Mesendoderm (in vitro differentiated cells): ENCODE data around the gene C19orf18.

Source experiments
- DNase-seq: peaks from one replicate; pipeline ENCODE4 v3.0.0; 2013
- H2AK5ac ChIP-seq: 2 replicates; pipeline ENCODE4 v1.6.1; 2013; ENCODE audit warnings: low read length, inconsistent platforms
- H2BK120ac ChIP-seq: 2 replicates; pipeline ENCODE4 v1.6.1; 2013; ENCODE audit warnings: low read depth, mild to moderate bottlenecking, low read length, moderate library complexity, mixed read lengths
- H2BK15ac ChIP-seq: replicated peaks from 2 replicates; pipeline ENCODE4 v1.6.1; 2013; ENCODE audit warnings: low read depth, mild to moderate bottlenecking, moderate library complexity
- H2BK5ac ChIP-seq: 2 replicates; pipeline ENCODE4 v1.6.1; 2013; ENCODE audit warnings: low read length, inconsistent platforms
- H3K18ac ChIP-seq: 2 replicates; pipeline ENCODE4 v1.6.1; 2013; ENCODE audit warnings: mild to moderate bottlenecking, low read length, mixed read lengths
- H3K23ac ChIP-seq: one replicate; pipeline ENCODE4 v1.6.1; 2013; ENCODE audit warnings: low read length
- H3K27ac ChIP-seq: 2 replicates; pipeline ENCODE4 v1.5.1; 2013; ENCODE audit warnings: low read depth, mild to moderate bottlenecking, inconsistent platforms, low read length, moderate library complexity
- H3K27me3 ChIP-seq: 2 replicates; pipeline ENCODE4 v1.6.1; 2013; ENCODE audit warnings: low read length, control low read depth, mild to moderate bottlenecking, inconsistent platforms; ENCODE audit not compliant: insufficient read depth, poor library complexity
- H3K36me3 ChIP-seq: 2 replicates; pipeline ENCODE4 v1.6.1; 2013; ENCODE audit warnings: low read length, inconsistent platforms; ENCODE audit not compliant: control insufficient read depth, insufficient read depth
- H3K4ac ChIP-seq: one replicate; pipeline ENCODE4 v1.6.1; 2013; ENCODE audit warnings: low read depth, mild to moderate bottlenecking, low read length, moderate library complexity
- H3K4me1 ChIP-seq: 2 replicates; pipeline ENCODE4 v1.6.1; 2013; ENCODE audit warnings: low read depth, low read length, inconsistent platforms; ENCODE audit not compliant: control insufficient read depth
- H3K4me2 ChIP-seq: 2 replicates; pipeline ENCODE4 v1.6.1; 2013; ENCODE audit warnings: low read length
- H3K4me3 ChIP-seq: 2 replicates; pipeline ENCODE4 v1.5.1; 2013; ENCODE audit warnings: mild to moderate bottlenecking, low read length
- H3K56ac ChIP-seq: one replicate; pipeline ENCODE4 v1.6.1; 2013; ENCODE audit warnings: low read length
- H3K79me1 ChIP-seq: 2 replicates; pipeline ENCODE4 v1.6.1; 2013; ENCODE audit warnings: low read length, inconsistent platforms
- H3K79me2 ChIP-seq: 2 replicates; pipeline ENCODE4 v1.6.1; 2013; ENCODE audit warnings: mild to moderate bottlenecking, low read length; ENCODE audit not compliant: control insufficient read depth, insufficient read depth
- H3K9ac ChIP-seq: 2 replicates; pipeline ENCODE4 v1.6.1; 2013; ENCODE audit warnings: low read length, inconsistent platforms
- H4K5ac ChIP-seq: one replicate; pipeline ENCODE4 v1.6.1; 2013; ENCODE audit warnings: low read length
- H4K8ac ChIP-seq: one replicate; pipeline ENCODE4 v1.6.1; 2013; ENCODE audit warnings: low read depth, mild to moderate bottlenecking, control low read depth, low read length, moderate library complexity
- WGBS: extraction: QIAGEN DNeasy Blood & Tissue Kit; methylation state at CpG from one replicate; pipeline ENCODE4 v1.1.7; 2013; ENCODE audit warnings: low lambda C conversion rate, missing lambda C conversion rate; ENCODE audit not compliant: insufficient coverage; ENCODE audit errors: extremely low coverage; 5-methylcytosine and 5-hydroxymethylcytosine counted together

C19orf18 gene

GRCh38 chr19:57947088-57947418 lies 27.3 kb downstream of the C19orf18 start:
- H3K79me1 ChIP-seq = peaks cover 36% of the 10 kb centered on the region
- H2BK15ac ChIP-seq = no peak overlapping the region
- H3K4me1 ChIP-seq = peaks cover 8% of the 10 kb centered on the region
- peak overlapping the region; percentile 93 for H3K4me3 ChIP-seq
- H3K36me3 ChIP-seq = peaks cover 3% of the 10 kb centered on the region
- H4K5ac ChIP-seq = no peak overlapping the region
- no peak overlapping the region for H3K18ac ChIP-seq
- no peaks in the 10 kb centered on the region for H3K27me3 ChIP-seq
- peak overlapping the region; percentile 74 for H3K4me2 ChIP-seq
- peak overlapping the region; percentile 96 for H3K56ac ChIP-seq
- peaks cover 45% of the 10 kb centered on the region for H3K79me2 ChIP-seq
- no peak overlapping the region for H3K4ac ChIP-seq
- H3K9ac ChIP-seq = peak overlapping the region; percentile 82
- no CpG with 5 or more reads among the region's 18 CpGs for WGBS
- H2BK120ac ChIP-seq = no peak overlapping the region
- DNase-seq = no peak
- no peak overlapping the region for H2BK5ac ChIP-seq
- H3K27ac ChIP-seq = no peak overlapping the region
- no peak overlapping the region for H4K8ac ChIP-seq
- H3K23ac ChIP-seq = no peak overlapping the region
- H2AK5ac ChIP-seq = no peak overlapping the region

- no peak overlapping the region for H3K4ac ChIP-seq
- H4K5ac ChIP-seq = no peak overlapping the region
- peak overlapping the region; percentile 93 for H3K4me3 ChIP-seq
- peaks cover 8% of the 10 kb centered on the region for H3K36me3 ChIP-seq
- no peak overlapping the region for H3K18ac ChIP-seq
- peaks cover 45% of the 10 kb centered on the region for H3K79me2 ChIP-seq
- no peaks in the 10 kb centered on the region for H3K27me3 ChIP-seq
- peak overlapping the region; percentile 82 for H3K9ac ChIP-seq
- H2BK15ac ChIP-seq = no peak overlapping the region
- no CpG with 5 or more reads among the region's 2 CpGs for WGBS
- H2BK5ac ChIP-seq = no peak overlapping the region
- no peak for DNase-seq
- no peak overlapping the region for H3K27ac ChIP-seq
- no peak overlapping the region for H3K23ac ChIP-seq
- peaks cover 36% of the 10 kb centered on the region for H3K79me1 ChIP-seq
- H3K4me1 ChIP-seq = peaks cover 8% of the 10 kb centered on the region
- peak overlapping the region; percentile 74 for H3K4me2 ChIP-seq
- H3K56ac ChIP-seq = no peak overlapping the region
- H2AK5ac ChIP-seq = no peak overlapping the region
- H2BK120ac ChIP-seq = no peak overlapping the region
- no peak overlapping the region for H4K8ac ChIP-seq
These were observed 28.0 kb downstream of the C19orf18 start for GRCh38 chr19:57946316-57946715.

GRCh38 chr19:57941593-57941992 lies 32.7 kb downstream of the C19orf18 start:
- Histone ChIP-seq H4K8ac (no peak overlapping the region), H3K36me3 (peaks cover 11% of the 10 kb centered on the region), H4K5ac (no peak overlapping the region), H3K79me2 (peaks cover 37% of the 10 kb centered on the region), H3K79me1 (peaks cover 33% of the 10 kb centered on the region), H2AK5ac (no peak overlapping the region), H3K9ac (no peak overlapping the region), H3K4me3 (no peak overlapping the region), H3K18ac (no peak overlapping the region), H3K4ac (no peak overlapping the region), H3K23ac (no peak overlapping the region), H2BK5ac (no peak overlapping the region), H3K4me2 (no peak overlapping the region), H2BK15ac (no peak overlapping the region), H2BK120ac (no peak overlapping the region), H3K4me1 (peaks cover 8% of the 10 kb centered on the region), H3K56ac (no peak overlapping the region), H3K27ac (no peak overlapping the region), H3K27me3 (no peaks in the 10 kb centered on the region)
- DNase-seq = no peak
- no CpG with 5 or more reads among the region's 3 CpGs for WGBS

GRCh38 chr19:57935731-57936130 lies 38.6 kb downstream of the C19orf18 start:
- peaks cover 3% of the 10 kb centered on the region for H3K36me3 ChIP-seq
- no peak overlapping the region for H2BK5ac ChIP-seq
- H3K4ac ChIP-seq = no peak overlapping the region
- DNase-seq = no peak
- H4K5ac ChIP-seq = no peak overlapping the region
- no peak overlapping the region for H3K4me3 ChIP-seq
- H3K79me1 ChIP-seq = peaks cover 15% of the 10 kb centered on the region
- no peak overlapping the region for H2AK5ac ChIP-seq
- H3K27me3 ChIP-seq = no peaks in the 10 kb centered on the region
- H3K79me2 ChIP-seq = peaks cover 17% of the 10 kb centered on the region
- no peaks in the 10 kb centered on the region for H3K4me1 ChIP-seq
- H3K18ac ChIP-seq = no peak overlapping the region
- no peak overlapping the region for H3K56ac ChIP-seq
- H3K27ac ChIP-seq = no peak overlapping the region
- WGBS = no CpG with 5 or more reads among the region's 12 CpGs
- no peak overlapping the region for H3K4me2 ChIP-seq
- no peak overlapping the region for H2BK15ac ChIP-seq
- no peak overlapping the region for H4K8ac ChIP-seq
- no peak overlapping the region for H3K23ac ChIP-seq
- H3K9ac ChIP-seq = no peak overlapping the region
- H2BK120ac ChIP-seq = no peak overlapping the region

- peak within 1 kb of the TSS; percentile 86 for H3K4ac ChIP-seq
- peaks cover 17% of the 10 kb centered on the region for H3K79me2 ChIP-seq
- H3K79me1 ChIP-seq = peaks cover 17% of the 10 kb centered on the region
- H4K8ac ChIP-seq = no peak within 1 kb of the TSS
- H3K4me1 ChIP-seq = no peaks in the 10 kb centered on the region
- no CpG with 5 or more reads among the region's 54 CpGs for WGBS
- peak within 1 kb of the TSS; percentile 65 for H3K27ac ChIP-seq
- H3K4me3 ChIP-seq = peak within 1 kb of the TSS; percentile 98
- H3K27me3 ChIP-seq = no peaks in the 10 kb centered on the region
- no peak within 1 kb of the TSS for H2BK5ac ChIP-seq
- H2BK15ac ChIP-seq = no peak within 1 kb of the TSS
- peak within 1 kb of the TSS; percentile 51 for H2AK5ac ChIP-seq
- H3K18ac ChIP-seq = peak within 1 kb of the TSS; percentile 15
- H2BK120ac ChIP-seq = no peak within 1 kb of the TSS
- H3K9ac ChIP-seq = peak within 1 kb of the TSS; percentile 98
- H3K4me2 ChIP-seq = peak within 1 kb of the TSS; percentile 95
- no peak within 1 kb of the TSS for H4K5ac ChIP-seq
- H3K56ac ChIP-seq = peak within 1 kb of the TSS; percentile 97
- DNase-seq = peak; percentile 97
- H3K23ac ChIP-seq = no peak within 1 kb of the TSS
- H3K36me3 ChIP-seq = peaks cover 6% of the 10 kb centered on the region
These were observed 39.3 kb downstream of the C19orf18 start, which contains the start of gene ZNF418 for GRCh38 chr19:57934820-57935665. Gene ZNF418 (minus strand): TSS chr19:57935402. CDS start chr19:57933822, 1,580 bp downstream.
